HepG2 (cell line): ENCODE data around the gene CKS1B. TPM values are rescaled to one million over a fixed set of nuclear protein-coding genes. Genes with fewer than 3 reads are reported as not detected.

Source experiments
- CBX5 ChIP-seq: sonication (generic); formaldehyde crosslinking; IDR thresholded peaks from 2 replicates; pipeline ENCODE4 v1.4.0; 2020; ENCODE audit warnings: missing genetic modification reagents, borderline replicate concordance
- KDM6A ChIP-seq: IDR thresholded peaks from 2 replicates; pipeline ENCODE4 v1.6.1; 2016; ENCODE audit warnings: low read depth
- NAIF1 ChIP-seq: sonication (generic); formaldehyde crosslinking; IDR thresholded peaks from 2 replicates; pipeline ENCODE4 v1.5.0; 2020; ENCODE audit warnings: mild to moderate bottlenecking, missing genetic modification reagents, borderline replicate concordance
- NFATC3 ChIP-seq: sonication (generic); formaldehyde crosslinking; IDR thresholded peaks from 2 replicates; pipeline ENCODE4 v1.5.1; 2020; ENCODE audit warnings: mild to moderate bottlenecking, missing genetic modification reagents
- SALL1 ChIP-seq: sonication (generic); formaldehyde crosslinking; IDR thresholded peaks from 2 replicates; pipeline ENCODE4 v1.8.0; 2022; ENCODE audit warnings: mild to moderate bottlenecking, missing genetic modification reagents
- SATB2 ChIP-seq: sonication (generic); formaldehyde crosslinking; IDR thresholded peaks from 2 replicates; pipeline ENCODE4 v1.5.0; 2020; ENCODE audit warnings: missing genetic modification reagents
- ZFP1 ChIP-seq: IDR thresholded peaks from 2 replicates; pipeline ENCODE4 v1.6.1; 2016
- ZNF749 ChIP-seq: sonication (generic); formaldehyde crosslinking; IDR thresholded peaks from 2 replicates; pipeline ENCODE4 v1.8.0; 2022; ENCODE audit warnings: mild to moderate bottlenecking, missing genetic modification reagents, moderate library complexity, borderline replicate concordance
- ZNF878 ChIP-seq: sonication (generic); formaldehyde crosslinking; IDR thresholded peaks from 2 replicates; pipeline ENCODE4 v1.8.1; 2023; ENCODE audit warnings: mild to moderate bottlenecking, missing genetic modification reagents, moderate library complexity
- ZSCAN25 ChIP-seq: sonication (generic); formaldehyde crosslinking; IDR thresholded peaks from 2 replicates; pipeline ENCODE4 v1.8.0; 2022; ENCODE audit warnings: mild to moderate bottlenecking, missing genetic modification reagents
- polyA plus RNA-seq, 8 experiments: library from polyadenylated mRNA; depleted of rRNA in 3 of 8; stranded (reverse) in 7 of 8; unstranded in 1 of 8; fragments of >200 nt; fragmentation: Illumina TruSeq in 4 of 8; extraction: Trizol in 4 of 8; gene quantifications; 2 replicates each; pipeline versions ENCODE4 v1.2.1 to v1.2.3, GENCODE V29; 2011 to 2016; ENCODE audit warnings: low read depth in 4 of 8, missing spikeins in 1 of 8, mixed read lengths in 1 of 8; ENCODE audit not compliant: insufficient read depth in 1 of 8
- total RNA-seq, 5 experiments: library from RNA; depleted of rRNA; stranded (reverse); fragments of >200 nt; fragmentation: Illumina TruSeq; extraction: Trizol; gene quantifications; 2 replicates each; pipeline ENCODE4 v1.2.3, GENCODE V29; 2016; ENCODE audit warnings: low read depth in 1 of 5
- TF ChIP-seq, protein P1 (sequence below), 2 experiments: sonication (generic) in 1 of 2; formaldehyde crosslinking in 1 of 2; IDR thresholded peaks; 2 replicates each; pipeline versions ENCODE4 v1.6.1 to v1.9.0; 2014 to 2022; ENCODE audit warnings: antibody characterized with exemption in 1 of 2, borderline replicate concordance in 1 of 2, inconsistent platforms in 1 of 2, low read depth in 1 of 2, missing genetic modification reagents in 1 of 2
- TF ChIP-seq, protein P2 (sequence below): sonication (generic); formaldehyde crosslinking; IDR thresholded peaks from 2 replicates; pipeline ENCODE4 v1.4.0; 2020; ENCODE audit warnings: low read depth, mild to moderate bottlenecking, missing genetic modification reagents
- TF ChIP-seq, protein P3 (sequence below): sonication (generic); formaldehyde crosslinking; IDR thresholded peaks from 2 replicates; pipeline ENCODE4 v1.4.0; 2020; ENCODE audit warnings: missing genetic modification reagents, borderline replicate concordance

Gene CKS1B
- total and polyA plus RNA-seq, 2 of the 13 experiments (the other 11 are each of a cell fraction or from before 2014, with no cell fraction given), result 217 to 222 TPM

DNA sequence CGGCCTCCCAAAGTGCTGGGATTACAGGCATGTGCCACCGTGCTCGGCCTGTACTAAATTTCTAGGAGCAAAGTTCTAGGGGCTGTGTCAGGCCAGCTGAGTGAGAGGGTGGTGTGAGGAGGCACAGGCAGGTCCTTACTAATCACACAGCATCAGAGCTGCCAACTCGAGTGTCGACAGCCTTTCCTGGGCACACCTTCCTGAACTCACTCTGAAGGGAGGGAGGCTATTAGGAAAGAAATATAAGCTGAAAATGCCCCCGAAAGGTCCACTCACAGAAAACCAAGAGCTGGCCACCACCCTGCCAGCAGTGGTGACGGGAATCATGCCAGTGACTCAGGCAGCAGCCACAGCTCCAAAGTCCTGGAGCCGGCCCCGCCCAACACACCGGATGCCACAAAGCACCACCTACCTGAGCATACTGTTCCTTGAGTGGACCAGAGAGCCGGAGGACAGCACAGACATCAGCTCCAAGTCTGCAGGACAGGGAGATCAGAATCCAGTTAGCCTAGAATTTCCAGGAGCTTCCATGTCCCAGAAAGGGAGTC, 42.5 kb upstream of the CKS1B start (continued):
- TF ChIP-seq, protein P1, sequence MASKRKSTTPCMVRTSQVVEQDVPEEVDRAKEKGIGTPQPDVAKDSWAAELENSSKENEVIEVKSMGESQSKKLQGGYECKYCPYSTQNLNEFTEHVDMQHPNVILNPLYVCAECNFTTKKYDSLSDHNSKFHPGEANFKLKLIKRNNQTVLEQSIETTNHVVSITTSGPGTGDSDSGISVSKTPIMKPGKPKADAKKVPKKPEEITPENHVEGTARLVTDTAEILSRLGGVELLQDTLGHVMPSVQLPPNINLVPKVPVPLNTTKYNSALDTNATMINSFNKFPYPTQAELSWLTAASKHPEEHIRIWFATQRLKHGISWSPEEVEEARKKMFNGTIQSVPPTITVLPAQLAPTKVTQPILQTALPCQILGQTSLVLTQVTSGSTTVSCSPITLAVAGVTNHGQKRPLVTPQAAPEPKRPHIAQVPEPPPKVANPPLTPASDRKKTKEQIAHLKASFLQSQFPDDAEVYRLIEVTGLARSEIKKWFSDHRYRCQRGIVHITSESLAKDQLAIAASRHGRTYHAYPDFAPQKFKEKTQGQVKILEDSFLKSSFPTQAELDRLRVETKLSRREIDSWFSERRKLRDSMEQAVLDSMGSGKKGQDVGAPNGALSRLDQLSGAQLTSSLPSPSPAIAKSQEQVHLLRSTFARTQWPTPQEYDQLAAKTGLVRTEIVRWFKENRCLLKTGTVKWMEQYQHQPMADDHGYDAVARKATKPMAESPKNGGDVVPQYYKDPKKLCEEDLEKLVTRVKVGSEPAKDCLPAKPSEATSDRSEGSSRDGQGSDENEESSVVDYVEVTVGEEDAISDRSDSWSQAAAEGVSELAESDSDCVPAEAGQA (IDR thresholded peaks at IDR 0.05; ENCODE audit: low read depth), result 0 out of 2 replicates have a peak, but pooled peaks have one; percentile 29
- TF ChIP-seq, protein P1 (CRISPR knock-in tag; IDR thresholded peaks at IDR 0.05; ENCODE audit: borderline replicate concordance), result no peak
- TF ChIP-seq ZNF878 (no peak), NAIF1 (CRISPR knock-in tag) (no peak), ZSCAN25 (CRISPR knock-in tag) (no peak), NFATC3 (no peak), ZFP1 (CRISPR knock-in tag) (0 out of 2 replicates have a peak, but pooled peaks have one; percentile 57), CBX5 (no peak), KDM6A (CRISPR knock-in tag) (0 out of 2 replicates have a peak, but pooled peaks have one; percentile 8), SATB2 (no peak), ZNF749 (no peak; the same call in 1 of the 2 replicates), SALL1 (CRISPR knock-in tag) (peak; percentile 77)
- TF ChIP-seq, protein P2, sequence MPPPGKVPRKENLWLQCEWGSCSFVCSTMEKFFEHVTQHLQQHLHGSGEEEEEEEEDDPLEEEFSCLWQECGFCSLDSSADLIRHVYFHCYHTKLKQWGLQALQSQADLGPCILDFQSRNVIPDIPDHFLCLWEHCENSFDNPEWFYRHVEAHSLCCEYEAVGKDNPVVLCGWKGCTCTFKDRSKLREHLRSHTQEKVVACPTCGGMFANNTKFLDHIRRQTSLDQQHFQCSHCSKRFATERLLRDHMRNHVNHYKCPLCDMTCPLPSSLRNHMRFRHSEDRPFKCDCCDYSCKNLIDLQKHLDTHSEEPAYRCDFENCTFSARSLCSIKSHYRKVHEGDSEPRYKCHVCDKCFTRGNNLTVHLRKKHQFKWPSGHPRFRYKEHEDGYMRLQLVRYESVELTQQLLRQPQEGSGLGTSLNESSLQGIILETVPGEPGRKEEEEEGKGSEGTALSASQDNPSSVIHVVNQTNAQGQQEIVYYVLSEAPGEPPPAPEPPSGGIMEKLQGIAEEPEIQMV (CRISPR knock-in tag), result peak; percentile 71; the same call in 1 of the 2 replicates
- TF ChIP-seq, protein P3, sequence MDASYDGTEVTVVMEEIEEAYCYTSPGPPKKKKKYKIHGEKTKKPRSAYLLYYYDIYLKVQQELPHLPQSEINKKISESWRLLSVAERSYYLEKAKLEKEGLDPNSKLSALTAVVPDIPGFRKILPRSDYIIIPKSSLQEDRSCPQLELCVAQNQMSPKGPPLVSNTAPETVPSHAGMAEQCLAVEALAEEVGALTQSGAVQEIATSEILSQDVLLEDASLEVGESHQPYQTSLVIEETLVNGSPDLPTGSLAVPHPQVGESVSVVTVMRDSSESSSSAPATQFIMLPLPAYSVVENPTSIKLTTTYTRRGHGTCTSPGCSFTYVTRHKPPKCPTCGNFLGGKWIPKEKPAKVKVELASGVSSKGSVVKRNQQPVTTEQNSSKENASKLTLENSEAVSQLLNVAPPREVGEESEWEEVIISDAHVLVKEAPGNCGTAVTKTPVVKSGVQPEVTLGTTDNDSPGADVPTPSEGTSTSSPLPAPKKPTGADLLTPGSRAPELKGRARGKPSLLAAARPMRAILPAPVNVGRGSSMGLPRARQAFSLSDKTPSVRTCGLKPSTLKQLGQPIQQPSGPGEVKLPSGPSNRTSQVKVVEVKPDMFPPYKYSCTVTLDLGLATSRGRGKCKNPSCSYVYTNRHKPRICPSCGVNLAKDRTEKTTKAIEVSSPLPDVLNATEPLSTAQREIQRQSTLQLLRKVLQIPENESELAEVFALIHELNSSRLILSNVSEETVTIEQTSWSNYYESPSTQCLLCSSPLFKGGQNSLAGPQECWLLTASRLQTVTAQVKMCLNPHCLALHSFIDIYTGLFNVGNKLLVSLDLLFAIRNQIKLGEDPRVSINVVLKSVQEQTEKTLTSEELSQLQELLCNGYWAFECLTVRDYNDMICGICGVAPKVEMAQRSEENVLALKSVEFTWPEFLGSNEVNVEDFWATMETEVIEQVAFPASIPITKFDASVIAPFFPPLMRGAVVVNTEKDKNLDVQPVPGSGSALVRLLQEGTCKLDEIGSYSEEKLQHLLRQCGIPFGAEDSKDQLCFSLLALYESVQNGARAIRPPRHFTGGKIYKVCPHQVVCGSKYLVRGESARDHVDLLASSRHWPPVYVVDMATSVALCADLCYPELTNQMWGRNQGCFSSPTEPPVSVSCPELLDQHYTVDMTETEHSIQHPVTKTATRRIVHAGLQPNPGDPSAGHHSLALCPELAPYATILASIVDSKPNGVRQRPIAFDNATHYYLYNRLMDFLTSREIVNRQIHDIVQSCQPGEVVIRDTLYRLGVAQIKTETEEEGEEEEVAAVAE (CRISPR knock-in tag), result peak; percentile 87
